Measurements from ENCODE around the gene ID2. TPM values are rescaled to one million over a fixed set of nuclear protein-coding genes. Genes with fewer than 3 reads are reported as not detected.

Gene ID2
- total RNA-seq, 2 experiments from 2014 or later = 126 to 134 TPM

- Mint-ChIP-seq H3K36me3 (ENCODE audit: low read depth) (no peaks in the 10 kb centered on the region), H3K27me3 (peaks cover 3% of the 10 kb centered on the region), H3K9me3 (no peaks in the 10 kb centered on the region), H3K4me3 (no peak overlapping the region), H3K4me1 (peaks cover 16% of the 10 kb centered on the region), H3K27ac (no peak overlapping the region)
- DNase-seq = no peak
- CTCF ChIA-PET = interaction anchor here (0.6 to 1.3 kb wide), 3 partner anchors 12 to 1588 kb away, joined by 3 read pairs; no protein-coding TSS in a partner anchor
- POLR2A ChIA-PET = no interaction called here
These were observed 27.8 kb upstream of the ID2 start for GRCh38 chr2:8654041-8654440.

DNA sequence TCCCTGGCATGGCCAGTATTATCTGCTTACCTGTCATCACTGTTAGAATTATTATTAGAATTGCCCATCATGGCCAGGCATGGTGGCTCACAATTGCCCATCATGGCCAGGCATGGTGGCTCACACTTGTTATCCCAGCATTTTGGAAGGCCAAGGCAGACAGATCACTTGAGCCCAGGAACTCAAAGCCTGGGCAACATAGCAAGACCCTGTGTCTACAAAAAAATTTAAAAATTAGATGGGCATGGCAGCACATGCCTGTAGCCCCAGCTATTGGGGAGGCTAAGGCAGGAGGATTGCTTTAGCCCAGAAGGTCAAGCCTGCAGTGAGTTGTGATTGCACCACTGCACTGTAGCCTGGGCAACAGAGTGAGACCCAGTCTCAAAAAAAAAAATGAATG, 27.4 kb upstream of the ID2 start:
- POLR2A ChIA-PET = no interaction called here
- Mint-ChIP-seq H3K27me3 (peaks cover 3% of the 10 kb centered on the region), H3K27ac (no peak overlapping the region), H3K9me3 (no peaks in the 10 kb centered on the region), H3K4me1 (peaks cover 16% of the 10 kb centered on the region), H3K4me3 (no peak overlapping the region), H3K36me3 (ENCODE audit: low read depth) (no peaks in the 10 kb centered on the region)
- CTCF ChIA-PET = no interaction called here
- no peak for DNase-seq

DNA sequence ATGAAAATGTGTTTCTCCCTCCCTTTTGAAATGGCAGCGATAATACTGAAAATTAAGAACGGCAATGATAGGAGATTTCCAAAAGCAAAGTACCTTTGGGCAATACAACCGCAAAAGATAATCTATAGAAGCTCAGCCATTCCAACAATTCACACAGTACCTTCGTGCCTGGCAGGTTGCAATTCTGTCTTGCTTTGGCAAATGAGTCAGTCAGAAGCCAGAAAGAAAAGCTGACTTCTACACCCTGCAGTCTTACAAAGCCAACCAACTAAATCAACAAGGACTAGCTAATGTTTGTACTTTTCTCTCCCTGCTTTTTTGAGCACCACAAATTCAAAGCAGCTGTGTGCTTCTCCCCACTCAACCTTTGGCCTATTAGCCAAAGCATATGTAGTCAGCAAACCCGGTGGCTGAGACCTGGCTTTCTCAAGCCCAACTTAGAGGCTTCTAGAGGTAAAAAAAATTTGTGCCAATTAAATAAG, 25.7 kb upstream of the ID2 start:
- no peak overlapping the region for H3K4me3 Mint-ChIP-seq
- H3K9me3 Mint-ChIP-seq = no peaks in the 10 kb centered on the region
- no peak overlapping the region for H3K27ac Mint-ChIP-seq
- peaks cover 3% of the 10 kb centered on the region for H3K27me3 Mint-ChIP-seq
- no peak for DNase-seq
- ChIA-PET POLR2A (no interaction called here), CTCF (no interaction called here)
- H3K4me1 Mint-ChIP-seq = peaks cover 16% of the 10 kb centered on the region
- H3K36me3 Mint-ChIP-seq (ENCODE audit: low read depth) = no peaks in the 10 kb centered on the region

DNA sequence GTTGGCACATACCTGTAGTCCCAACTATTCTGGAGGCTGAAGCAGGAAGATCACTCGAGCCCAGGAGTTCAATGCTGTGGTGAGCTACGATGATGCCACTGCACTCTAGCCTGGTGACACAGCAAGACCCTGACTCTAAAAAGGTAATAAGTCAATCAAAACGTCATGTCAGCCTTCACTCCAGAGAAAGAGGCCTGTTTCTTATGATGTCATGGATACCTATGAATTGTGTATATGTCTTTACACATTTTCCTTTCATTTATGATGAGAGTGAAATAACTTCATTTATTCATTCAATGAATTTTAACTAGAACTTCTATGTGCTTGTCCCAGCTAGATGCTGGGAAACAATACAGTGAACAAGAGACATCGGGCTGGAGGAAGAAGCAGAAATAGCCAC, 25.0 kb upstream of the ID2 start:
- no peaks in the 10 kb centered on the region for H3K9me3 Mint-ChIP-seq
- DNase-seq = no peak

DNA sequence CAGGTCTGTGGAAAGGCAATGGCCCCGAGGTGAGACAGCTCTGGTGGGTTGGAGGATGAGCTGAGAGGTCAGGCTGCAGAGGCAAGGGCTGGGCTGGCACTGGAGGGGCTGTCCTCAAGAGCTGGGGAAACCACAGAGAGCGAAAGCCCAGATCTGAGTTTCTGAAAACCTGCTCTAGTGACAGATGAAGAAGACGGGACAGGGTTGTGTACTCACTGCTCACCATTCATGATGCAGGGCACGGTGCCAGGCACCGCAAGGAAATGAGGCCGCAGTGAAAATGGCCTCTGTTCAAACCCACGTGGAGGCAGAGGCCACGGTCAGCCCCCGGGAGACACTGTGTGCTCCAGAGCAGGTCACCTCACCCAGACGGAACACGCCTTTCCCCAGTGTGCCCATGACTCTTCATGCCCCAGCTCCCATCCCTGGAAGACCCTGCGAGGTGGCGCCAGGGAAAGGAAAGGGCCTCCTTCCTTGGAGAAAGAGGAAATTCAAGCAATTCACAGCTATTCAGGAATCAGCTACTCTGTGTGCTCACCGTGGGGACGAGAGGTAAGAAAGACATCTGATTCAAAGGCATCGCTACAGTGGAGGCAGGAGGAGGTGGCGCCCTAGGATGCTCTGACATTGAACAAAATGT, 24.3 kb upstream of the ID2 start:
- CTCF ChIA-PET = interaction anchor here (1.3 kb wide), 1 partner anchor 111 kb away, joined by 3 read pairs; no protein-coding TSS in a partner anchor
- DNase-seq = no peak
- Mint-ChIP-seq H3K27ac (peak overlapping the region; percentile 3), H3K36me3 (ENCODE audit: low read depth) (no peaks in the 10 kb centered on the region), H3K4me3 (no peak overlapping the region), H3K4me1 (peaks cover 20% of the 10 kb centered on the region), H3K27me3 (peaks cover 3% of the 10 kb centered on the region), H3K9me3 (no peaks in the 10 kb centered on the region)
- POLR2A ChIA-PET = no interaction called here

More for the DNA sequence above, 25.0 kb upstream of the ID2 start:
- no peaks in the 10 kb centered on the region for H3K36me3 Mint-ChIP-seq (ENCODE audit: low read depth)
- peaks cover 16% of the 10 kb centered on the region for H3K4me1 Mint-ChIP-seq
- no peak overlapping the region for H3K27ac Mint-ChIP-seq
- ChIA-PET CTCF (interaction anchor here (1.3 kb wide), 1 partner anchor 110 kb away, joined by 3 read pairs; no protein-coding TSS in a partner anchor), POLR2A (no interaction called here)
- peaks cover 3% of the 10 kb centered on the region for H3K27me3 Mint-ChIP-seq
- H3K4me3 Mint-ChIP-seq = no peak overlapping the region

- Mint-ChIP-seq H3K9me3 (no peaks in the 10 kb centered on the region), H3K4me3 (no peak overlapping the region), H3K36me3 (ENCODE audit: low read depth) (no peaks in the 10 kb centered on the region), H3K27me3 (peaks cover 5% of the 10 kb centered on the region), H3K4me1 (peaks cover 22% of the 10 kb centered on the region), H3K27ac (no peak overlapping the region)
- POLR2A ChIA-PET = no interaction called here
- no peak for DNase-seq
- CTCF ChIA-PET = no interaction called here
These were observed 23.6 kb upstream of the ID2 start for GRCh38 chr2:8658064-8658862.

GRCh38 chr2:8659092-8659734, 22.6 kb upstream of the ID2 start:
- Mint-ChIP-seq H3K4me3 (no peak overlapping the region), H3K36me3 (ENCODE audit: low read depth) (no peaks in the 10 kb centered on the region), H3K4me1 (peaks cover 26% of the 10 kb centered on the region), H3K27me3 (peaks cover 5% of the 10 kb centered on the region), H3K9me3 (no peaks in the 10 kb centered on the region), H3K27ac (no peak overlapping the region)
- CTCF ChIA-PET = no interaction called here
- DNase-seq = no peak
- POLR2A ChIA-PET = interaction anchor here (0.6 kb wide), 1 partner anchor 20 kb away, joined by 3 read pairs; no protein-coding TSS in a partner anchor

GRCh38 chr2:8659735-8660492, 21.9 kb upstream of the ID2 start:
- Mint-ChIP-seq H3K36me3 (ENCODE audit: low read depth) (no peaks in the 10 kb centered on the region), H3K27ac (no peak overlapping the region), H3K4me1 (peaks cover 33% of the 10 kb centered on the region), H3K9me3 (no peaks in the 10 kb centered on the region), H3K4me3 (no peak overlapping the region), H3K27me3 (peaks cover 5% of the 10 kb centered on the region)
- POLR2A ChIA-PET = interaction anchor here (0.6 kb wide), 1 partner anchor 20 kb away, joined by 3 read pairs; no protein-coding TSS in a partner anchor
- CTCF ChIA-PET = no interaction called here
- DNase-seq = no peak

- peaks cover 7% of the 10 kb centered on the region for H3K27me3 Mint-ChIP-seq
- no peaks in the 10 kb centered on the region for H3K36me3 Mint-ChIP-seq (ENCODE audit: low read depth)
- POLR2A ChIA-PET = no interaction called here
- no peak for DNase-seq
- peaks cover 38% of the 10 kb centered on the region for H3K4me1 Mint-ChIP-seq
- H3K4me3 Mint-ChIP-seq = no peak overlapping the region
- CTCF ChIA-PET = no interaction called here
- no peak overlapping the region for H3K27ac Mint-ChIP-seq
- peaks cover 3% of the 10 kb centered on the region for H3K9me3 Mint-ChIP-seq
These were observed 20.6 kb upstream of the ID2 start for GRCh38 chr2:8661235-8661634.

- peaks cover 37% of the 10 kb centered on the region for H3K4me1 Mint-ChIP-seq
- H3K27me3 Mint-ChIP-seq = peaks cover 7% of the 10 kb centered on the region
- no peak overlapping the region for H3K4me3 Mint-ChIP-seq
- no peak for DNase-seq
- POLR2A ChIA-PET = no interaction called here
- H3K27ac Mint-ChIP-seq = no peak overlapping the region
- CTCF ChIA-PET = interaction anchor here (0.9 kb wide), 1 partner anchor 9 kb away, joined by 3 read pairs; no protein-coding TSS in a partner anchor
- H3K36me3 Mint-ChIP-seq (ENCODE audit: low read depth) = no peaks in the 10 kb centered on the region
- peaks cover 3% of the 10 kb centered on the region for H3K9me3 Mint-ChIP-seq
These were observed 20.1 kb upstream of the ID2 start for GRCh38 chr2:8661736-8662135.

DNA sequence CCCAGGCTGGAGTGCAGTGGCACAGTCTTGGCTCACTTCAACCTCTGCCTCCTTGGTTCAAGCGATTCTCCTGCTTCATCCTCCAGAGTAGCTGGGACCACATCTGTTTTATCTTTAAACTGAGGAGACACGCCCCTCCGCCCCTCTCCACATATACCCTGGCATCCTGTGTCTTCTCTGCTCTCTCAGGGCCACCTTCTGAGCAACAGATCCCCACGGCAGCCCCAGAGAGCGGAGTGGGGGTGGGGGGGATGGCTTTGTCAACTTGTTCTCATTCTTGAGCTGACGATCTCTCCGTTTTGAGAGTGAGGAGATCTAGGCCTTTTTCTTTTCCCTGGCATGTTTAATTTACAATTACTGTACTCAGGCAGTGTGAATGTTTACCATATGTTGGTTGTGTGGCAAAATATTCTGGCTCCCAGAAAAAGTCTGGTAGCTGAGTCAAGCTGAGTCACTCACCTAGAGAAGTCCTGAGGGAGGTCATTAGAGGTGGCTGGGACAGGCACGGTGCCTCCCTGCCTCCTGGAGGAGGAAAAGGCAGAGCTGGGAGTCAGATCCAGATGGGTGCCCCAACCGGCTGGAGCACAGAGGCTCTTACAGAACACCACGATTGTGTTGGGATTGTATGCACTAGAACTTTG, 19.5 kb upstream of the ID2 start:
- POLR2A ChIA-PET = no interaction called here
- Mint-ChIP-seq H3K4me3 (no peak overlapping the region), H3K27me3 (peaks cover 7% of the 10 kb centered on the region), H3K4me1 (peaks cover 31% of the 10 kb centered on the region), H3K27ac (no peak overlapping the region), H3K9me3 (peaks cover 3% of the 10 kb centered on the region), H3K36me3 (ENCODE audit: low read depth) (no peaks in the 10 kb centered on the region)
- DNase-seq = no peak
- CTCF ChIA-PET = interaction anchor here (0.9 kb wide), 1 partner anchor 10 kb away, joined by 3 read pairs; no protein-coding TSS in a partner anchor

- peaks cover 3% of the 10 kb centered on the region for H3K9me3 Mint-ChIP-seq
- no peak overlapping the region for H3K4me3 Mint-ChIP-seq
- no peaks in the 10 kb centered on the region for H3K36me3 Mint-ChIP-seq (ENCODE audit: low read depth)
- H3K27me3 Mint-ChIP-seq = peaks cover 5% of the 10 kb centered on the region
- peaks cover 22% of the 10 kb centered on the region for H3K4me1 Mint-ChIP-seq
- H3K27ac Mint-ChIP-seq = no peak overlapping the region
- ChIA-PET CTCF (no interaction called here), POLR2A (no interaction called here)
- no peak for DNase-seq
These were observed 17.9 kb upstream of the ID2 start for GRCh38 chr2:8663997-8664396.
